ENCODE measurements around the gene CEP85. TPM values are rescaled to one million over a fixed set of nuclear protein-coding genes. Genes with fewer than 3 reads are reported as not detected.

CEP85 gene
- total and polyA plus RNA-seq, 4 experiments from 2014 or later: 6.7 to 21.9 (median 14.9) TPM

GRCh38 chr1:26283871-26284596 lies 50.0 kb downstream of the CEP85 start:
- POLR2A ChIA-PET (ENCODE audit: partially characterized antibody): interaction anchor here (0.7 to 38.6 kb wide), 22 partner anchors 6 to 504 kb away, joined by 3 to 3358 read pairs (median 9); partner anchors contain the start of genes CD52, CEP85, DHDDS and HMGN2
- Histone ChIP-seq H3K27ac (ENCODE audit: low read depth, low read length) (peak overlapping the region; percentile 91), H3K36me3 (ENCODE audit: insufficient read depth, low read length) (peaks cover 12% of the 10 kb centered on the region), H3K9me3 (ENCODE audit: control insufficient read depth in 1 of 2, low read length in 2 of 2) (no peaks in the 10 kb centered on the region), H3K4me3 (ENCODE audit: low read length in 2 of 2) (peak overlapping the region; percentile 38 to 50), H3K4me1 (ENCODE audit: insufficient read depth, low read length) (peaks cover 94% of the 10 kb centered on the region), H3K27me3 (ENCODE audit: insufficient read depth, low read length) (no peaks in the 10 kb centered on the region)
- Mint-ChIP-seq H3K4me1 (peaks cover 60 to 96% (median 79%) of the 10 kb centered on the region in 4 donors), H3K9me3 (no peaks in the 10 kb centered on the region), H3K4me3 (peak overlapping the region; percentile 82 to 94 (median 89)), H3K27ac (peak overlapping the region; percentile 94 to 100 (median 99)), H3K36me3 (peaks cover 9 to 36% of the 10 kb centered on the region in 2 donors), H3K27me3 (no peaks in the 10 kb centered on the region)
- no peak for DNase-seq
- intact Hi-C loops (cut with micrococcal nuclease): loop anchor here (1.0 to 2.0 kb wide), 4 partner anchors 8 to 133 kb away; partner anchors contain the start of gene CEP85
- CTCF ChIA-PET (ENCODE audit: partially characterized antibody): interaction anchor here (1.1 to 21.6 kb wide), 18 partner anchors 7 to 139 kb away, joined by 3 to 1027 read pairs (median 14); partner anchors contain the start of genes CD52, CEP85, SH3BGRL3 and UBXN11

- POLR2A ChIA-PET (ENCODE audit: partially characterized antibody): interaction anchor here (0.6 to 38.6 kb wide), 24 partner anchors 6 to 1027 kb away, joined by 3 to 3358 read pairs (median 8); partner anchors contain the start of genes CD52, CEP85, DHDDS and HMGN2
- H3K36me3 Mint-ChIP-seq: peaks cover 9 to 33% of the 10 kb centered on the region in 2 donors
- peak; percentile 91 to 99 (median 92) for DNase-seq
- peak overlapping the region; percentile 82 to 94 (median 89) for H3K4me3 Mint-ChIP-seq
- H3K27me3 ChIP-seq (ENCODE audit: insufficient read depth, low read length): no peaks in the 10 kb centered on the region
- CTCF ChIA-PET (ENCODE audit: partially characterized antibody): interaction anchor here (0.8 to 21.6 kb wide), 21 partner anchors 8 to 149 kb away, joined by 3 to 1027 read pairs (median 10); partner anchors contain the start of genes CD52, CEP85, SH3BGRL3 and UBXN11
- no peaks in the 10 kb centered on the region for H3K9me3 ChIP-seq (ENCODE audit: control insufficient read depth in 1 of 2, low read length in 2 of 2)
- H3K36me3 ChIP-seq (ENCODE audit: insufficient read depth, low read length): peaks cover 12% of the 10 kb centered on the region
- H3K4me1 Mint-ChIP-seq: peaks cover 63 to 96% (median 81%) of the 10 kb centered on the region in 4 donors
- peak overlapping the region; percentile 38 to 50 for H3K4me3 ChIP-seq (ENCODE audit: low read length in 2 of 2)
- peaks cover 94% of the 10 kb centered on the region for H3K4me1 ChIP-seq (ENCODE audit: insufficient read depth, low read length)
- H3K27ac ChIP-seq (ENCODE audit: low read depth, low read length): peak overlapping the region; percentile 91
- peak overlapping the region; percentile 94 to 100 (median 99) for H3K27ac Mint-ChIP-seq
- no peaks in the 10 kb centered on the region for H3K9me3 Mint-ChIP-seq
- intact Hi-C loops (cut with micrococcal nuclease): loop anchor here (1.0 to 2.0 kb wide), 6 partner anchors 8 to 132 kb away; partner anchors contain the start of gene CEP85
- H3K27me3 Mint-ChIP-seq: no peaks in the 10 kb centered on the region
These were observed 50.8 kb downstream of the CEP85 start for GRCh38 chr1:26284597-26285347.

- Mint-ChIP-seq H3K9me3 (no peaks in the 10 kb centered on the region), H3K27ac (peak overlapping the region; percentile 94 to 100 (median 99)), H3K27me3 (no peaks in the 10 kb centered on the region), H3K36me3 (peaks cover 9 to 32% of the 10 kb centered on the region in 2 donors), H3K4me1 (peaks cover 69 to 100% (median 88%) of the 10 kb centered on the region in 4 donors), H3K4me3 (peak overlapping the region in 6 of 8 donors; percentile 57 to 94 (median 90))
- DNase-seq: peak in 1 of 5 donors; percentile 7
- Histone ChIP-seq H3K4me1 (ENCODE audit: insufficient read depth, low read length) (peaks cover 100% of the 10 kb centered on the region), H3K4me3 (ENCODE audit: low read length in 2 of 2) (peak overlapping the region in 1 of 2 donors; percentile 11), H3K9me3 (ENCODE audit: control insufficient read depth in 1 of 2, low read length in 2 of 2) (no peaks in the 10 kb centered on the region), H3K36me3 (ENCODE audit: insufficient read depth, low read length) (peaks cover 12% of the 10 kb centered on the region), H3K27me3 (ENCODE audit: insufficient read depth, low read length) (no peaks in the 10 kb centered on the region), H3K27ac (ENCODE audit: low read depth, low read length) (peak overlapping the region; percentile 91)
- ChIA-PET CTCF (ENCODE audit: partially characterized antibody) (interaction anchor here (0.6 to 21.6 kb wide), 22 partner anchors 8 to 149 kb away, joined by 3 to 1027 read pairs (median 8); partner anchors contain the start of genes CD52, CEP85, SH3BGRL3 and UBXN11), POLR2A (ENCODE audit: partially characterized antibody) (interaction anchor here (1.0 to 38.6 kb wide), 17 partner anchors 7 to 187 kb away, joined by 3 to 3358 read pairs (median 10); partner anchors contain the start of genes CD52, CEP85, HMGN2 and PDIK1L)
- intact Hi-C loops (cut with micrococcal nuclease): loop anchor here (1.0 to 2.0 kb wide), 5 partner anchors 36 to 131 kb away; partner anchors contain the start of gene CEP85
These were observed 51.5 kb downstream of the CEP85 start for GRCh38 chr1:26285366-26286063.

- intact Hi-C loops (cut with micrococcal nuclease): no loop called here
- Histone ChIP-seq H3K4me3 (ENCODE audit: low read length in 2 of 2) (peak overlapping the region; percentile 11 to 34), H3K27me3 (ENCODE audit: insufficient read depth, low read length) (no peaks in the 10 kb centered on the region), H3K4me1 (ENCODE audit: insufficient read depth, low read length) (peaks cover 100% of the 10 kb centered on the region), H3K27ac (ENCODE audit: low read depth, low read length) (peak overlapping the region; percentile 91), H3K36me3 (ENCODE audit: insufficient read depth, low read length) (peaks cover 10% of the 10 kb centered on the region), H3K9me3 (ENCODE audit: control insufficient read depth in 1 of 2, low read length in 2 of 2) (no peaks in the 10 kb centered on the region)
- Mint-ChIP-seq H3K36me3 (peaks cover 7 to 28% of the 10 kb centered on the region in 2 donors), H3K27me3 (no peaks in the 10 kb centered on the region), H3K9me3 (no peaks in the 10 kb centered on the region), H3K4me1 (peaks cover 69 to 100% (median 88%) of the 10 kb centered on the region in 4 donors), H3K27ac (peak overlapping the region; percentile 84 to 99 (median 98)), H3K4me3 (peak overlapping the region in 5 of 8 donors; percentile 24 to 81 (median 51))
- POLR2A ChIA-PET (ENCODE audit: partially characterized antibody): interaction anchor here (1.2 to 38.6 kb wide), 12 partner anchors 8 to 186 kb away, joined by 3 to 3358 read pairs (median 28); partner anchors contain the start of genes CD52, CEP85, HMGN2 and SH3BGRL3
- no peak for DNase-seq
- CTCF ChIA-PET (ENCODE audit: partially characterized antibody): interaction anchor here (0.6 to 21.6 kb wide), 14 partner anchors 9 to 141 kb away, joined by 3 to 1027 read pairs (median 23); partner anchors contain the start of genes CD52, CEP85, SH3BGRL3 and UBXN11
These were observed 52.0 kb downstream of the CEP85 start for GRCh38 chr1:26286064-26286416.

- peak; percentile 80 to 92 (median 84) for DNase-seq
- H3K27me3 Mint-ChIP-seq: no peaks in the 10 kb centered on the region
- POLR2A ChIA-PET (ENCODE audit: partially characterized antibody): interaction anchor here (1.0 to 38.6 kb wide), 15 partner anchors 9 to 184 kb away, joined by 3 to 3358 read pairs (median 11); partner anchors contain the start of genes CD52, CEP85, DHDDS and HMGN2
- CTCF ChIA-PET (ENCODE audit: partially characterized antibody): interaction anchor here (0.5 to 21.6 kb wide), 14 partner anchors 10 to 133 kb away, joined by 3 to 1027 read pairs (median 23); partner anchors contain the start of genes CD52, SH3BGRL3, UBXN11 and ZNF593
- H3K27me3 ChIP-seq (ENCODE audit: insufficient read depth, low read length): no peaks in the 10 kb centered on the region
- peaks cover 69 to 100% (median 88%) of the 10 kb centered on the region in 4 donors for H3K4me1 Mint-ChIP-seq
- intact Hi-C loops (cut with micrococcal nuclease): loop anchor here (1.0 kb wide), 1 partner anchor 20 kb away; no protein-coding TSS in a partner anchor
- peak overlapping the region; percentile 91 for H3K27ac ChIP-seq (ENCODE audit: low read depth, low read length)
- no peaks in the 10 kb centered on the region for H3K9me3 Mint-ChIP-seq
- H3K27ac Mint-ChIP-seq: peak overlapping the region; percentile 93 to 99 (median 97)
- peak overlapping the region; percentile 35 to 77 for H3K4me3 ChIP-seq (ENCODE audit: low read length in 2 of 2)
- H3K4me3 Mint-ChIP-seq: peak overlapping the region; percentile 67 to 92 (median 80)
- peaks cover 0 to 21% of the 10 kb centered on the region in 2 donors for H3K36me3 Mint-ChIP-seq
- no peaks in the 10 kb centered on the region for H3K36me3 ChIP-seq (ENCODE audit: insufficient read depth, low read length)
- H3K9me3 ChIP-seq (ENCODE audit: control insufficient read depth in 1 of 2, low read length in 2 of 2): no peaks in the 10 kb centered on the region
- H3K4me1 ChIP-seq (ENCODE audit: insufficient read depth, low read length): peaks cover 100% of the 10 kb centered on the region
These were observed 53.2 kb downstream of the CEP85 start for GRCh38 chr1:26287033-26287711.
